ENCODE results near the gene FAM53A. TPM values are rescaled to one million over a fixed set of nuclear protein-coding genes. Genes with fewer than 3 reads are reported as not detected.
A peak's percentile ranks its signal among the peaks of the same experiment; 100 is the strongest.

Gene FAM53A
- total and polyA plus RNA-seq, 2 of the 13 experiments (the other 11 are each of a cell fraction or from before 2014, with no cell fraction given): 0.48 to 1.1 TPM

GRCh38 chr4:1683736-1684505 is at the start of gene FAM53A (continued):
- no peak for TF ChIP-seq ZNF652 (CRISPR knock-in tag; IDR thresholded peaks at IDR 0.05; ENCODE audit: borderline replicate concordance, low read depth)
- TF ChIP-seq DZIP1 (CRISPR knock-in tag; IDR thresholded peaks at IDR 0.05): no peak
- TF ChIP-seq XRCC5 (optimal IDR thresholded peaks at IDR 0.05; ENCODE audit: low read length): no peak
- peak; percentile 74 for TF ChIP-seq MAX (IDR thresholded peaks at IDR 0.05)
- TF ChIP-seq ZFX (CRISPR knock-in tag; IDR thresholded peaks at IDR 0.05; ENCODE audit: low read depth): peak; percentile 40; the same call in 1 of the 2 replicates
- TF ChIP-seq SRF (IDR thresholded peaks at IDR 0.05; ENCODE audit: low read depth, low read length): no peak
- 0 out of 2 replicates have a peak, but pooled peaks have one; percentile 35 for TF ChIP-seq RELA (CRISPR knock-in tag; IDR thresholded peaks at IDR 0.05)
- TF ChIP-seq MXD4 (CRISPR knock-in tag; IDR thresholded peaks at IDR 0.05): no peak
- TF ChIP-seq ZNF496 (CRISPR knock-in tag; IDR thresholded peaks at IDR 0.05; ENCODE audit: insufficient replicate concordance): no peak
- TF ChIP-seq MXI1 (IDR thresholded peaks at IDR 0.05; ENCODE audit: borderline replicate concordance, low read depth, low read length): no peak
- no peak for TF ChIP-seq MED8 (CRISPR knock-in tag; IDR thresholded peaks at IDR 0.05; ENCODE audit: insufficient replicate concordance)
- no peak for TF ChIP-seq ZNF10 (CRISPR knock-in tag; IDR thresholded peaks at IDR 0.05; ENCODE audit: borderline replicate concordance, low read depth)
- 0 out of 2 replicates have a peak, but pooled peaks have one; percentile 12 for TF ChIP-seq PHF21A (CRISPR knock-in tag; IDR thresholded peaks at IDR 0.05)
- TF ChIP-seq ZNF558 (CRISPR knock-in tag; IDR thresholded peaks at IDR 0.05; ENCODE audit: borderline replicate concordance): no peak
- TF ChIP-seq ATRX (CRISPR knock-in tag; IDR thresholded peaks at IDR 0.05; ENCODE audit: borderline replicate concordance): no peak
- no peak for TF ChIP-seq CBX5 (CRISPR knock-in tag; IDR thresholded peaks at IDR 0.05; ENCODE audit: borderline replicate concordance)
- TF ChIP-seq E2F2 (CRISPR knock-in tag; IDR thresholded peaks at IDR 0.05; ENCODE audit: borderline replicate concordance): no peak
- no peak for TF ChIP-seq EHMT2 (IDR thresholded peaks at IDR 0.05; ENCODE audit: borderline replicate concordance, low read depth, low read length)
- no peak for TF ChIP-seq ZNF746 (CRISPR knock-in tag; IDR thresholded peaks at IDR 0.05)
- TF ChIP-seq ZNF770 (CRISPR knock-in tag; IDR thresholded peaks at IDR 0.05): no peak
- no peak for TF ChIP-seq ZSCAN29 (CRISPR knock-in tag; conservative IDR thresholded peaks at IDR 0.05)
- no peak for TF ChIP-seq ZNF563 (CRISPR knock-in tag; IDR thresholded peaks at IDR 0.05)
- no peak for TF ChIP-seq ZNF343 (CRISPR knock-in tag; IDR thresholded peaks at IDR 0.05)
- TF ChIP-seq NCOA5 (CRISPR knock-in tag; IDR thresholded peaks at IDR 0.05): no peak
- TF ChIP-seq NFIC (IDR thresholded peaks at IDR 0.05; ENCODE audit: low read length): no peak

All from HepG2 (cell line).